Stimulated activated CD8-positive, alpha-beta memory T cell treated with anti-CD3 and anti-CD28 coated beads, Interleukin-15, amount 100 ng/mL, for 24 hours (primary cell): ENCODE results near the gene PAX7.

Source experiments
- DNase-seq: peaks from one replicate; pipeline ENCODE4 v3.0.0-alpha.2; 2020; ENCODE audit warnings: low read depth

PAX7 gene

GRCh38 chr1:18618546-18619466 is 11.8 kb upstream of the PAX7 start:
- no peak for DNase-seq

GRCh38 chr1:18619467-18619835 is 11.2 kb upstream of the PAX7 start:
- DNase-seq, result no peak

GRCh38 chr1:18628511-18628910 is 2.1 kb upstream of the PAX7 start:
- DNase-seq, result no peak

GRCh38 chr1:18629659-18630510 is 761 bp upstream of the PAX7 start:
- DNase-seq, result no peak

DNA sequence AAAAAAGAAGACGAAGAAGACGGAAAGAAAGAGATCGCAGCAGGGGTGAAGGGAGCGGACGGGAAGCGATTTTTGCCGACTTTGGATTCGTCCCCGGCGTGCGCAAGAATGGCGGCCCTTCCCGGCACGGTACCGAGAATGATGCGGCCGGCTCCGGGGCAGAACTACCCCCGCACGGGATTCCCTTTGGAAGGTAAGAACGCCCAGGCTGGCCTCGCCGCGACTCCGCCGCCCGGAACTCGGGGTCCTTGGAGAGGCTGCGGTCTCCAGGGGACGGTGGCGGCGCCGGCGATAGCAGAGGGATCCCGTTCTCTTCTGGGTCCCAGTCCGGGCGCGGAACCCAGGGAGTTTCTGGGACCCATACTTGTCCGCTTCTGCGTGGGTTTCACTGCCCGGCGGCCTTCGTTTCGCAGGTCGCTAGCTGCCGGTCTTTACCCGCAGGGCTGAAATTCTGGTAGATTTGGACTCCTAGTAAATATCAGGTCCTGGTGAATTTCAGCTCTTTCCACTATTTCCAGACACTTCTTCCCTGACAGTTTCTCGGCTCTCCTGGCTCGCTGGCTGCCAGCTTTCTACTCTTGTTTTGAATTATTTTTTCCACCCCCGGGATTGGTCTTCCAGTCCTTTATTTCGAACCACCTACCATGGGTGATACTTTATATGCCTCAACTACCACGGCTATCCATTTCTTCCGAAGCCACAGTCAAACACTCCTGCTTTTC is 1.0 kb downstream of the PAX7 start:
- no peak for DNase-seq

DNA sequence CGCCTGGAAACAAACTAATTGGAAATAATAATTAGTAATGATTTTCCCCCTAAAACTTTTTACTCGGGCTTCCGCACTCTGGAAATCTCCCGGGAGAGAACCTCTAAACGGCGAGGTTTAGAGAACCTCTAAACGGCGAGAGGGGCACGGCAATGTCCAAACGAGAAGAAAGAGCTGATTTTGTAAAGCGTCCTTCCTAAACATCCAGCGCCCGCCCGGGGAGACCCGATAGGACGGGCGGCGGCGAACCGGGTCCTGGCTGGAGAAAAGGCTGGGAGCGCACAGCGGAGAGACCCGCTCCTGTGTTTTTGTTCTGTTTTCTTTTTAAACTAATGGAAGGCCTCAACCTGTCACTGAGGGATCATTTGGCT is 1.6 kb downstream of the PAX7 start:
- DNase-seq, result no peak

GRCh38 chr1:18632783-18633421 is 2.3 kb downstream of the PAX7 start:
- DNase-seq, result no peak

DNA sequence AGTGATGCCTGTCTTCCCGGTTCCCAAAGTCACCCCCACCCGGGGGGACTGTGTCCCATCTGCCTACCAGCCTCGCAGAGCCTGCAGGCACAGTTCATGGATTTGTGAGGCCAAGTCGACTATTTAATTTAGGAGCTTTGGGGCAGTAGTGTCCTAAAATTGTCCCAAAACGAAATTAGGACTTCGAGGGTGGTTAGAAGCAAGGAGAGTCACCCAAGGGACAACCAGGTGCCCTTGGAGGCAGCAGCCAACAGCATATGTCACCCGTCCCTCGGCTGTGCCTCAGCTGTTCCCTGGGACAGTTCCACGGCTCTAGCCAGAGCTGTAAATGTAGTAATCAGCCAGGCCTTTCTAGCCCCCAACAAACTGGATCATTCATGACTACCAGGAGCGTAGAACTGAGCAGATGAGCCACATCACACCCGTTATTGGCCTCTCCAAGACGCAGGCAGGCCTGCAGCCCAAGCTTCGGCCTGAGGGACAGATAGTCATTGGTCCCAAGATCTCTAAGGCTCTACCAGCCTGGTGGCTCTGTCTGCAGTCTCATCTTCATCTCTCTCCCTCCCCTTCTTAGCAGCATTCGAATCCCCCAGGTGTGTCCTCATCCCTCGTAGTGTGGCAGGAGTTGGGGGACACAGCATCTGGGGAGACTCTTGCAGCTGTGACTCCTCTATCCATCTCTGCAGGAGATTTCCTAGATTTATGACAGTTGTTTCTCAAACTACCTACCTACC is 2.9 kb downstream of the PAX7 start:
- no peak for DNase-seq

- DNase-seq, result no peak
These were observed 3.6 kb downstream of the PAX7 start for GRCh38 chr1:18634276-18634675.

DNA sequence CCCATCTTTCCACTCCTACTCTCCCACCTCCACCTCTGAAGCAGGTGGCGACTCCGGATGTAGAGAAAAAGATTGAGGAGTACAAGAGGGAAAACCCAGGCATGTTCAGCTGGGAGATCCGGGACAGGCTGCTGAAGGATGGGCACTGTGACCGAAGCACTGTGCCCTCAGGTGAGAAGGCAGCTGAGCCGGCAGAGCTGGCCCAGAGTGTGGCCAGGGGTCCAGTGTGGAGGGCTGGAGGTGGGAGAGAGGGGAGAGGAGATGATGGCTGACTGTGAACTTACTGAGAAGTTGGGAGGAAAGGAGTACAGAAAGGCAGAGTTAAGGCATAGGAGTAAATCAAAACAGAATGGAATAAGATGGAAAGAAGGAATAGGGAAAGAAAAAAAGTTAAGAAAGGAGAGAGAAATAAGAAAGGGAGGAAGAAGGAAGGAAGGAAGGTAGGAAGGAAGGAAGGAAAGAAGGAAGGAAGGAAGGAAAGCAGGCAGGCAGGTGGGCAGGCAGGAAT is 4.5 kb downstream of the PAX7 start:
- no peak for DNase-seq

GRCh38 chr1:18635891-18636595 is 5.4 kb downstream of the PAX7 start:
- DNase-seq, result no peak

GRCh38 chr1:18636596-18637508 is 6.2 kb downstream of the PAX7 start:
- no peak for DNase-seq

DNA sequence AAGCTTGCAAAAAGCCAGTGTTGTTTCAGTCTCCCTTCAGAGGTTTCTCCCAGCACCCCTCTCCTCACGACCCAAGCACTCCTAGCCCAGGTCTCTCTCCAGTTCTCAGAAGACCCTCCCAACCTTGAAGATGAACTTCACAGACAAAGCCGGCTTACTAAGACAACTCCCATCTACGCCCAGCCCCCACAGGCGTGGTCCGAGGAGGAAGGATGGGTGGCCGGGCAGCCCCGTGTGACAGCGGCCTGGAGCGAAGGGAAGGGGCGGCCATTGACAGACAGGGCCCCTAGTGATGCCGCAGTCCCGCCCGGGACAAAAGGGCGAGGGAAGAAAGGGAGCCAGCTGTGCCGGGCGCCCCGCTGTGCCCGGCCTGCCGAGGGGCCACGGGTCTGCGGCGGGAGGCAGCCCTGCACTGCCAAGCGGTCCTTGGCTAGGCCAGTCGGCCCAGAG is 6.9 kb downstream of the PAX7 start:
- no peak for DNase-seq

DNA sequence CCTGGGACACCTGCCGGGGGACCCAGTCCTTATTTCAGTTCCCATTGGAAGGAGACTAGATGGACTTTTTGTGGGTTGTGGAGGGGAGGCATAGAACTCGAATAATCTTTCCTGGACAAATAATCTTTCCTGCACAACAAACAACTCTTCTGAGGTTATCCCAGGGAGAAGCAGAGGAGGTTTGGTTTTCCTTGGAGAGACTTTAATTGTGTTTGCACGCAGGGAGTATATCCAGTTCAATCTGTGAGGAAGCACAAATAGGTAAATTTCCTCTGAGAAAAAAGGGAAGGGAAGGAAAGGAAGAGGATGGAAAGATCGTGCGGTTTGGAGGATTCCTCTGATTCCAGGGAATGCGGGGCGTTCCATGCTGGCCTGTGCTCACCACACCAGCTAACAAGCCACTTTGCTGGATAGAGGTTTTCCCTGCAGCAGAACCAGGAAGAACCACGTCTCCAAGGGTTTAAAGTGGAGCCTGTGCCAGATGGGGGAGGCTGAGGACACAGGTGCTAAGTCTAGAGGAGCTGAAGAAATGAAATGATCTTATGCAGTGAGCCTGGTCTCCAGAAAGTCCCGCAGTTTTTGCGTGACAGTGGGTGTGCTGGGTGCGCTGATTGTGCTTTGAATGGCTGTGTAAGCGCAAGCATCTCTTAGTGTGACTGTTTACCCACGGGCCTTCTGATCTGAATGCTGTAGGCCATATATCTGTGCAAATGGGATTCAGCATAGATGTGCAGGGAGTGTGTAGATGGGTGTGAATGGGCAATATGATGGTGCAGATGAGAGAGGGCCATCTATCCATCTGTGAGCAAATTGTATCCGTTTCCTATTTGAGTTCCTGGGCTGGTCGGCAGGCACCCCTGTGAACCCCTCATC is 7.6 kb downstream of the PAX7 start:
- no peak for DNase-seq

GRCh38 chr1:18638835-18639364 is 8.3 kb downstream of the PAX7 start:
- no peak for DNase-seq

DNA sequence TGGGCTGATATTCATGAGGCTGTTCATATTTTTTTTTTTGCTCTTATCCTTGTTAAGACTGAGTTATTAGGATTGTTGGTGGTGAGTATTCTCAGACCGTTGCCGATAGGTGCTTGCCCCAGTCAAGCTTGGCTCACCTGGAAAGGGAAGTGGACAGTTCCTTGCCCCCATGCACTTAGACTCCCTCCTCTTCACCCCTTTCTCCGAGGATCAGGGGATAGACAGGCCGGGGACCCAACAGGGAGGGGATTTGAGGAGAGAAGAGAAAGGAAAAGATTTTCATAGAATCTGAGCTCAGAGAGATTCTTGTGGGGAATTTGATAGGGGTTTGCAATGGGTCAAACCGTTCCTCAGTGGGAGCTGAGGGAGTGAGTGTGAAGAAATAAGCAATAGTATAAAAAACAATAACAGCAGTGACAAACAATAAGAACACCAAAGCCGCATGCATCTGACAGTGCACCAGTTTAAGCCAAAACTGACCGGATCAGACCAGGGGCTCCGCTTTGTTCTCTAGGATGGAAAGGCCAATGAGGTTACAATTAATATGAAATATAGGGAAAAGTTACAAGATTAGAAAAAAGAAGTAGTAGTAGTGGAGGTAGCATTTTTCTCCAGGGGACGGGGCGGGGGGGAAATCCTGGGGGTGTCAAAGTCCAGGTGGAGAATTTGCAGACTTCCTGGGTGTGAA is 8.9 kb downstream of the PAX7 start:
- no peak for DNase-seq

DNA sequence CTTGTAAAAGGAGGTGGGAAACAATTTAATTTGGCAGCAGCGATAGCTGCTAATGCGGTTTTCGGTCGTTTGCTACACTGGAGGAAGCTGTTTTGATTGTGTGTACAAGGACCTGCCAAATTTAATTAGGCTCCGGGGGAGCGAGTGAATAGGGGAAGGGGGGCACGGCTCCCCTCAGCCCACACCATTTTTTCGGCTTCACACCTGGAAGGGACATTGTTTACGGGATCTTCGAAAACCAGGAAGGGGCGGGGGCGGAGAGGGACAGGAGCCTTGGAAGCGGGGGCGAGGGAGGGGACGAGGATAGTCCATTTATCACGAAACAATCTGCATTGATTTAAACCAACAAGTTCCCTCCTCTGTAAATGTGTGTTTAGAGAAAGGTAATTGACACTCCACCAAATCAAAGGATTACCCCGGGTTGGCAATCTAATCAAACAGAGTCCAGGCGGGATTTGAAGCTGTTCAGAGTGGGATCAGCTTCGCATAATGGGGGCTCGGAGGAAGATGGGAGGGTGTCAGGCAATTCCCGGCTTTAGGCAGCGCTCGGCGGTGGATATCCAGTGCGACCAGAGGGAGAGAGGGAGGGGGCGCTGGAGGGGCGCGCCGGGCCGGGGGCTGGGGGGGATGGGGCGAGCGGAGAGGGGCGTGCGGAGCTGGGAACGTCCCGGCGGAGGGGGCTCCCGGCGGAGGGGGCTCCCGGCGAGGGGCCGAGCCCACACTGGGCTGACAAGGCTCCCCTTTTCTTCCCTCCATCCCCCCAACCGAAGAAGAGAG is 9.8 kb downstream of the PAX7 start:
- DNase-seq, result no peak
